ENCODE data around the gene ABCC11.

GRCh38 chr16:48261569-48261968, 14.2 kb upstream of the ABCC11 start:
- TF ChIP-seq CTCF (IDR thresholded peaks at IDR 0.05) = no peak
- no peak for TF ChIP-seq POLR2A (IDR thresholded peaks at IDR 0.05)

Data from lower leg skin (tissue), 3 donors.